ENCODE measurements around the gene AKIP1. TPM values are rescaled to one million over a fixed set of nuclear protein-coding genes. Genes with fewer than 3 reads are reported as not detected.

Gene AKIP1
- total and polyA plus RNA-seq, 9 of the 15 experiments (the other 6 are each of a cell fraction or from before 2014, with no cell fraction given), result 9.0 to 52.6 (median 36.2) TPM

- no peak for TF ChIP-seq NR4A1 (CRISPR knock-in tag; IDR thresholded peaks at IDR 0.05)
- TF ChIP-seq NR4A1 (tag; IDR thresholded peaks at IDR 0.05), result no peak
- no peak for TF ChIP-seq C11orf30 (IDR thresholded peaks at IDR 0.05; ENCODE audit: low read depth)
- TF ChIP-seq CBX5 (IDR thresholded peaks at IDR 0.05; ENCODE audit: borderline replicate concordance, low read depth), result no peak
- no peak for TF ChIP-seq TCF7 (IDR thresholded peaks at IDR 0.05; ENCODE audit: borderline replicate concordance)
- TF ChIP-seq IRF9 (tag; IDR thresholded peaks at IDR 0.05), result no peak
- TF ChIP-seq NR2F6 (CRISPR knock-in tag; IDR thresholded peaks at IDR 0.05), result no peak
- TF ChIP-seq ZNF12 (CRISPR knock-in tag; IDR thresholded peaks at IDR 0.05), result no peak
- no peak for TF ChIP-seq HMG20B (CRISPR knock-in tag; IDR thresholded peaks at IDR 0.05)
- no peak for TF ChIP-seq KDM2B (CRISPR knock-in tag; IDR thresholded peaks at IDR 0.05)
- TF ChIP-seq ZBTB34 (CRISPR knock-in tag; IDR thresholded peaks at IDR 0.05), result no peak
- peak in 1 of 2 experiments; percentile 62; a peak in 1 of 4 replicates for TF ChIP-seq ETV6 (IDR thresholded peaks at IDR 0.05; ENCODE audit: borderline replicate concordance in 1 of 2, low read depth in 2 of 2, low read length in 1 of 2)
- TF ChIP-seq ETV6 (CRISPR knock-in tag; IDR thresholded peaks at IDR 0.05; ENCODE audit: borderline replicate concordance), result no peak
- no peak for TF ChIP-seq HIVEP1 (CRISPR knock-in tag; IDR thresholded peaks at IDR 0.05)
- TF ChIP-seq NFIX (CRISPR knock-in tag; IDR thresholded peaks at IDR 0.05; ENCODE audit: low read depth), result no peak
- peak; percentile 73; the same call in 1 of the 2 replicates for TF ChIP-seq JUND (IDR thresholded peaks at IDR 0.05; ENCODE audit: borderline replicate concordance, low read depth, low read length)
- peak; percentile 67; the same call in 2 of the 3 replicates for TF ChIP-seq JUND (tag; IDR thresholded peaks at IDR 0.05; ENCODE audit: borderline replicate concordance, low read depth, low read length)
- no peak for TF ChIP-seq HNRNPK (IDR thresholded peaks at IDR 0.05; ENCODE audit: low read depth, low read length, poor library complexity, severe bottlenecking)
- TF ChIP-seq DEAF1 (CRISPR knock-in tag; IDR thresholded peaks at IDR 0.05), result no peak; the same call in 1 of the 2 replicates
- no peak for TF ChIP-seq ZNF324 (CRISPR knock-in tag; IDR thresholded peaks at IDR 0.05)
- TF ChIP-seq CBFA2T2 (conservative IDR thresholded peaks at IDR 0.05), result peak; percentile 28; the same call in 1 of the 2 replicates
- TF ChIP-seq ZNF133 (CRISPR knock-in tag; IDR thresholded peaks at IDR 0.05), result no peak
- TF ChIP-seq CBFB (CRISPR knock-in tag; IDR thresholded peaks at IDR 0.05), result no peak
Measured at GRCh38 chr11:8913961-8914660, 3.1 kb downstream of the AKIP1 start (continued).
